C4-2B (cell line): ENCODE data around the gene ECM1.

Experiments
- ZFX ChIP-seq: fragments of 450-650 bp; IDR thresholded peaks from 2 replicates; pipeline ENCODE4 v1.6.1; 2017
- TF ChIP-seq, protein P1 (sequence below): fragments of 450-650 bp; conservative IDR thresholded peaks from 2 replicates; pipeline ENCODE4 v1.5.1; 2017; ENCODE audit warnings: mild to moderate bottlenecking

- TF ChIP-seq, protein P1, sequence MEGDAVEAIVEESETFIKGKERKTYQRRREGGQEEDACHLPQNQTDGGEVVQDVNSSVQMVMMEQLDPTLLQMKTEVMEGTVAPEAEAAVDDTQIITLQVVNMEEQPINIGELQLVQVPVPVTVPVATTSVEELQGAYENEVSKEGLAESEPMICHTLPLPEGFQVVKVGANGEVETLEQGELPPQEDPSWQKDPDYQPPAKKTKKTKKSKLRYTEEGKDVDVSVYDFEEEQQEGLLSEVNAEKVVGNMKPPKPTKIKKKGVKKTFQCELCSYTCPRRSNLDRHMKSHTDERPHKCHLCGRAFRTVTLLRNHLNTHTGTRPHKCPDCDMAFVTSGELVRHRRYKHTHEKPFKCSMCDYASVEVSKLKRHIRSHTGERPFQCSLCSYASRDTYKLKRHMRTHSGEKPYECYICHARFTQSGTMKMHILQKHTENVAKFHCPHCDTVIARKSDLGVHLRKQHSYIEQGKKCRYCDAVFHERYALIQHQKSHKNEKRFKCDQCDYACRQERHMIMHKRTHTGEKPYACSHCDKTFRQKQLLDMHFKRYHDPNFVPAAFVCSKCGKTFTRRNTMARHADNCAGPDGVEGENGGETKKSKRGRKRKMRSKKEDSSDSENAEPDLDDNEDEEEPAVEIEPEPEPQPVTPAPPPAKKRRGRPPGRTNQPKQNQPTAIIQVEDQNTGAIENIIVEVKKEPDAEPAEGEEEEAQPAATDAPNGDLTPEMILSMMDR = no peak
- no peak for TF ChIP-seq ZFX
Measured at GRCh38 chr1:150552911-150553289, 45.0 kb downstream of the ECM1 start.
